Kidney epithelial cell (primary cell): Measurements from ENCODE around the gene EHD1. TPM values are rescaled to one million over a fixed set of nuclear protein-coding genes. Genes with fewer than 3 reads are reported as not detected.

ENCODE experiments used
- DNase-seq: peaks from one replicate; pipeline ENCODE4 v3.0.0-alpha.2; 2010; ENCODE audit warnings: low read depth
- H3K27me3 ChIP-seq: 2 replicates; pipeline ENCODE4 v1.6.0; 2011; ENCODE audit warnings: low read length; ENCODE audit not compliant: control insufficient read depth, insufficient read depth
- H3K36me3 ChIP-seq: 2 replicates; pipeline ENCODE4 v1.5.1; 2011; ENCODE audit warnings: low read length; ENCODE audit not compliant: control insufficient read depth, insufficient read depth
- H3K4me3 ChIP-seq: 2 replicates; pipeline ENCODE4 v1.5.1; 2011; ENCODE audit warnings: low read depth, mild to moderate bottlenecking, control low read depth, low read length
- CTCF ChIP-seq: IDR thresholded peaks from 2 replicates; pipeline ENCODE4 v1.5.1; 2011; ENCODE audit warnings: mild to moderate bottlenecking, moderate library complexity, low read length, control low read depth, inconsistent platforms; ENCODE audit not compliant: insufficient read depth, poor library complexity, severe bottlenecking
- total RNA-seq: library from RNA; depleted of rRNA; stranded (reverse); fragments of >200 nt; gene quantifications from 2 replicates; pipeline ENCODE4 v1.2.3, GENCODE V29; 2015

Gene EHD1
- total RNA-seq, 1 donor from 2014 or later = 100 TPM

- H3K36me3 ChIP-seq = peaks cover 6% of the 10 kb centered on the region
- DNase-seq = no peak
- H3K4me3 ChIP-seq = no peak overlapping the region
Observed at GRCh38 chr11:64867748-64868462, 10.5 kb downstream of the EHD1 start.

GRCh38 chr11:64866173-64866491 is 12.3 kb downstream of the EHD1 start:
- peaks cover 3% of the 10 kb centered on the region for H3K36me3 ChIP-seq
- H3K4me3 ChIP-seq = no peak overlapping the region
- H3K27me3 ChIP-seq = no peaks in the 10 kb centered on the region
- no peak for TF ChIP-seq CTCF
- DNase-seq = no peak

More at GRCh38 chr11:64867748-64868462, 10.5 kb downstream of the EHD1 start:
- H3K27me3 ChIP-seq = no peaks in the 10 kb centered on the region
- no peak for TF ChIP-seq CTCF

- Histone ChIP-seq H3K4me3 (no peak overlapping the region), H3K36me3 (peaks cover 3% of the 10 kb centered on the region), H3K27me3 (no peaks in the 10 kb centered on the region)
- no peak for DNase-seq
- TF ChIP-seq CTCF = no peak
Observed at GRCh38 chr11:64865286-64866172, 12.9 kb downstream of the EHD1 start.

- Histone ChIP-seq H3K27me3 (no peaks in the 10 kb centered on the region), H3K4me3 (no peak overlapping the region), H3K36me3 (peaks cover 1% of the 10 kb centered on the region)
- TF ChIP-seq CTCF = no peak
- no peak for DNase-seq
Observed at GRCh38 chr11:64864473-64865285, 13.7 kb downstream of the EHD1 start.

- peaks cover 1% of the 10 kb centered on the region for H3K36me3 ChIP-seq
- TF ChIP-seq CTCF = no peak
- H3K4me3 ChIP-seq = no peak overlapping the region
- no peaks in the 10 kb centered on the region for H3K27me3 ChIP-seq
- no peak for DNase-seq
Observed at GRCh38 chr11:64864135-64864472, 14.3 kb downstream of the EHD1 start.
